ENCODE data around the gene SAMD4B. TPM values are rescaled to one million over a fixed set of nuclear protein-coding genes. Genes with fewer than 3 reads are reported as not detected.

The SAMD4B gene
- total and polyA plus RNA-seq, 2 of the 8 experiments (the other 6 are each of a cell fraction or from before 2014, with no cell fraction given): 137 to 158 TPM

DNA sequence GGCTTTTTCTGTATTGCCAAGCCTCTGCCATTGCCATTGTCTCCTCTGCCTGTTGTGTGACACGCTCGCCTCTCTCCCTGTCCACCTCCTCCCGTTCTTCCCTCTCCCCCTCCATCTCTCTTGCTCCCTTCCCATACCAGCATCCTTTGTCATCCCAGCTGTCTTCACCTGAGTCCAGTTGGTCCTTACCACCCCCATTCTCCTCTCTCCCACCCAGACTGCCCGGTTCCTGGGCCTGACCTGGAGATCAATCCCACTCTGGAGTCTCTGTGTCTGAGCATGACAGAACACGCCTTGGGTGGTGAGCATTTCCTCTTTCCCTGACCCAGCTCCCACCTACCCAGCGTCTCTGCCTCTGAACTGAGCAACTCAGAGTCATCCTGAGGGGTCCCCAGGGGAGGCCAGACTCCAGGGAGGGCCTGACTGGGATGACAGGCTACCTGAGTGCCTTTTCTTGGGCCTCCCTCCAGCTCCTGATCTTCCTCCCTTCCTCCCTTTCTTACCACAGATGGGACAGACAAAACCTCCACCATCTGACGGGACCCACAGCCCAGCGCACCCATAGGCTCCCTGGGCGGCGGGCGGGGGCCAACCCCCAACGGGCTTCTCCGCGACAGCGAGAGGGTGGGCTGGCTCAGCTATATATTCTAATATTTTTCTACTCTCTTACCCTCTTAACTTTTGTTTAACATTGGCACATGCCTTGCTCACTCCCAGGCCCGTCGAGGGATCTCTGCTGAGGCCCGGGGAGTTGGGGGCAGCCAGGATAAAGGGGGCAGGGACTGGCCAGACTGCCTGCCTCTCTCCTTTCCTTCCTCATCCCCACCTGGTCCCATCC lies 41.0 kb downstream of the SAMD4B start (continued):
- TF ChIP-seq CHD7 (IDR thresholded peaks at IDR 0.05; ENCODE audit: insufficient replicate concordance, low read length): no peak
- no peak for TF ChIP-seq POLR2A (IDR thresholded peaks at IDR 0.05; ENCODE audit: control extremely low read depth in 1 of 2, low read depth in 2 of 2, low read length in 2 of 2)
- TF ChIP-seq RNF2 (IDR thresholded peaks at IDR 0.05; ENCODE audit: borderline replicate concordance, low read depth, low read length, missing control alignments, poor library complexity, severe bottlenecking): no peak
- no peak for TF ChIP-seq YY1 (IDR thresholded peaks at IDR 0.05; ENCODE audit: low read depth, low read length)
- TF ChIP-seq RAD21 (IDR thresholded peaks at IDR 0.05 in 1 of 2, conservative IDR thresholded peaks at IDR 0.05 in 1 of 2; ENCODE audit: low read depth in 2 of 2, low read length in 2 of 2): no peak
- TF ChIP-seq, protein P1, sequence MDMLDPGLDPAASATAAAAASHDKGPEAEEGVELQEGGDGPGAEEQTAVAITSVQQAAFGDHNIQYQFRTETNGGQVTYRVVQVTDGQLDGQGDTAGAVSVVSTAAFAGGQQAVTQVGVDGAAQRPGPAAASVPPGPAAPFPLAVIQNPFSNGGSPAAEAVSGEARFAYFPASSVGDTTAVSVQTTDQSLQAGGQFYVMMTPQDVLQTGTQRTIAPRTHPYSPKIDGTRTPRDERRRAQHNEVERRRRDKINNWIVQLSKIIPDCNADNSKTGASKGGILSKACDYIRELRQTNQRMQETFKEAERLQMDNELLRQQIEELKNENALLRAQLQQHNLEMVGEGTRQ (IDR thresholded peaks at IDR 0.05; ENCODE audit: low read length): no peak
- TF ChIP-seq CREB1 (IDR thresholded peaks at IDR 0.05): no peak
- TF ChIP-seq EP300 (IDR thresholded peaks at IDR 0.05; ENCODE audit: borderline replicate concordance in 1 of 2, low read depth in 2 of 2, low read length in 2 of 2): no peak

Data from H1 (cell line).